ENCODE results near the gene CCDC124.
"Not testable (repeated sequence)": the region's sequence is repeated elsewhere in the genome, so short reads cannot be mapped to it uniquely, and the experiment has no call there.

Gene CCDC124

GRCh38 chr19:17975032-17975431 is 42.2 kb downstream of the CCDC124 start:
- no peak for DNase-seq
- no peak for TF ChIP-seq POLR2A (IDR thresholded peaks at IDR 0.05; ENCODE audit: low read length)
- TF ChIP-seq GATA1 (IDR thresholded peaks at IDR 0.05; ENCODE audit: low read depth, low read length), result no peak

- no peak for TF ChIP-seq GATA1 (IDR thresholded peaks at IDR 0.05; ENCODE audit: low read depth, low read length)
- TF ChIP-seq POLR2A (IDR thresholded peaks at IDR 0.05; ENCODE audit: low read length), result no peak
- DNase-seq, result no peak
These were observed 44.2 kb downstream of the CCDC124 start for GRCh38 chr19:17977021-17977420.

GRCh38 chr19:17977488-17977887 is 44.7 kb downstream of the CCDC124 start:
- no peak for DNase-seq
- TF ChIP-seq POLR2A (IDR thresholded peaks at IDR 0.05; ENCODE audit: low read length), result no peak

- no peak for TF ChIP-seq POLR2A (IDR thresholded peaks at IDR 0.05; ENCODE audit: low read length)
- TF ChIP-seq GATA1 (IDR thresholded peaks at IDR 0.05; ENCODE audit: low read depth, low read length), result no peak
- DNase-seq, result no peak
These were observed 48.8 kb downstream of the CCDC124 start for GRCh38 chr19:17981611-17982010.

GRCh38 chr19:17982430-17982829 is 49.6 kb downstream of the CCDC124 start:
- TF ChIP-seq POLR2A (IDR thresholded peaks at IDR 0.05; ENCODE audit: low read length) (no peak), GATA1 (IDR thresholded peaks at IDR 0.05; ENCODE audit: low read depth, low read length) (no peak)

GRCh38 chr19:17985037-17985818 is 52.4 kb downstream of the CCDC124 start:
- no peak for DNase-seq
- no peak for TF ChIP-seq GATA1 (IDR thresholded peaks at IDR 0.05; ENCODE audit: low read depth, low read length)
- TF ChIP-seq POLR2A (IDR thresholded peaks at IDR 0.05; ENCODE audit: low read length), result no peak

More at GRCh38 chr19:17982430-17982829, 49.6 kb downstream of the CCDC124 start:
- DNase-seq, result no peak

GRCh38 chr19:17986569-17986968 is 53.8 kb downstream of the CCDC124 start:
- not testable (repeated sequence) for DNase-seq

- no peak for DNase-seq
- no peak for TF ChIP-seq POLR2A (IDR thresholded peaks at IDR 0.05; ENCODE audit: low read length)
- no peak for TF ChIP-seq GATA1 (IDR thresholded peaks at IDR 0.05; ENCODE audit: low read depth, low read length)
These were observed 55.3 kb downstream of the CCDC124 start for GRCh38 chr19:17988161-17988560.

GRCh38 chr19:17989425-17990094 is 56.7 kb downstream of the CCDC124 start:
- TF ChIP-seq GATA1 (IDR thresholded peaks at IDR 0.05; ENCODE audit: low read depth, low read length) (no peak), POLR2A (IDR thresholded peaks at IDR 0.05; ENCODE audit: low read length) (no peak)
- DNase-seq, result no peak

- DNase-seq, result no peak
- TF ChIP-seq GATA1 (IDR thresholded peaks at IDR 0.05; ENCODE audit: low read depth, low read length), result no peak
- TF ChIP-seq POLR2A (IDR thresholded peaks at IDR 0.05; ENCODE audit: low read length), result no peak
These were observed 60.4 kb downstream of the CCDC124 start for GRCh38 chr19:17993076-17993813.

Data from erythroblast (primary cell).